Endothelial cell of umbilical vein (primary cell): ENCODE results near the gene LRRC61. TPM values are rescaled to one million over a fixed set of nuclear protein-coding genes. Genes with fewer than 3 reads are reported as not detected.
A peak's percentile ranks its signal among the peaks of the same experiment; 100 is the strongest.

Source experiments
- BruUV-seq: library from RNA; stranded (reverse); fragments of 400-500 nt; replicated peaks from 2 replicates; lab custom pipeline; 2021; lab: Mats Ljungman, UMichigan
- CTCF ChIA-PET: fragments of 300-600, 350-600 bp; sonication (Branson Sonifier 250); formaldehyde crosslinking; loops from one replicate; lab custom pipeline; 2021; ENCODE audit warnings: antibody characterized with exemption, inconsistent platforms; lab: Charles Lee
- POLR2A ChIA-PET: fragments of 300-600, 350-600 bp; sonication (Branson Sonifier 250); formaldehyde crosslinking; loops from one replicate; lab custom pipeline; 2021; ENCODE audit warnings: antibody characterized with exemption, inconsistent platforms; lab: Charles Lee
- DNase-seq: peaks from one replicate; pipeline ENCODE4 v3.0.0-alpha.2; 2011; ENCODE audit warnings: low read depth, low spot score
- FAIRE-seq: peaks from 2 replicates; lab custom pipeline; 2011; peaks lifted over from hg19 to GRCh38; lab: Jason Lieb, UNC
- H2AFZ ChIP-seq: 2 replicates; pipeline ENCODE4 v1.6.0; 2012; ENCODE audit warnings: low read depth, low read length, control low read depth, inconsistent platforms
- H3K27ac ChIP-seq: 2 replicates; pipeline ENCODE4 v1.5.1; 2011; ENCODE audit warnings: low read depth, mild to moderate bottlenecking, control low read depth, low read length, moderate library complexity; ENCODE audit not compliant: insufficient read depth
- H3K27me3 ChIP-seq, 2 experiments: 2 replicates each; pipeline versions ENCODE4 v1.6.0 to v1.6.1; 2011; ENCODE audit warnings: low read length in 2 of 2, mixed read lengths in 1 of 2; ENCODE audit not compliant: control insufficient read depth in 2 of 2, insufficient read depth in 2 of 2
- H3K36me3 ChIP-seq, 2 experiments: 2 replicates in 1 of 2; 3 replicates in 1 of 2; pipeline ENCODE4 v1.5.1; 2011; ENCODE audit warnings: low read length in 2 of 2, mild to moderate bottlenecking in 1 of 2, moderate library complexity in 1 of 2; ENCODE audit not compliant: control insufficient read depth in 2 of 2, insufficient read depth in 2 of 2; ENCODE audit errors: extremely low read depth in 1 of 2
- H3K4me1 ChIP-seq: 3 replicates; pipeline ENCODE4 v1.5.1; 2011; ENCODE audit warnings: mild to moderate bottlenecking, low read length; ENCODE audit not compliant: control insufficient read depth, insufficient read depth; ENCODE audit errors: extremely low read depth
- H3K4me2 ChIP-seq: 2 replicates; pipeline ENCODE4 v1.6.1; 2011; ENCODE audit warnings: low read length, control low read depth, mixed read lengths; ENCODE audit not compliant: insufficient read depth
- H3K4me3 ChIP-seq, 3 experiments: fragments of 200-600 bp in 1 of 3; sonication (generic), shearing (Covaris generic) in 1 of 3; replicated peaks in 1 of 3; 2 replicates each; pipeline ENCODE4 v1.5.1; 2011 to 2016; ENCODE audit warnings: control low read depth in 3 of 3, low read length in 3 of 3, mild to moderate bottlenecking in 2 of 3, inconsistent platforms in 1 of 3, low read depth in 1 of 3, moderate library complexity in 1 of 3; ENCODE audit not compliant: insufficient read depth in 1 of 3
- H3K79me2 ChIP-seq: 2 replicates; pipeline ENCODE4 v1.6.0; 2012; ENCODE audit warnings: low read length, inconsistent platforms; ENCODE audit not compliant: control insufficient read depth, insufficient read depth
- H3K9ac ChIP-seq: replicated peaks from 2 replicates; pipeline ENCODE3; 2011; ENCODE audit warnings: low read length, control low read depth; ENCODE audit not compliant: insufficient read depth; ENCODE audit errors: extremely low read depth
- H3K9me1 ChIP-seq: replicated peaks from 3 replicates; pipeline ENCODE4 v1.6.0; 2011; ENCODE audit warnings: mild to moderate bottlenecking, low read length; ENCODE audit not compliant: control insufficient read depth, insufficient read depth; ENCODE audit errors: extremely low read depth
- H3K9me3 ChIP-seq: replicated peaks from 2 replicates; pipeline ENCODE4 v1.5.1; 2012; ENCODE audit warnings: low read length, inconsistent platforms; ENCODE audit not compliant: control insufficient read depth, insufficient read depth
- H4K20me1 ChIP-seq: replicated peaks from 2 replicates; pipeline ENCODE3; 2011; ENCODE audit warnings: mild to moderate bottlenecking, low read length; ENCODE audit not compliant: control insufficient read depth, insufficient read depth; ENCODE audit errors: extremely low read depth
- EZH2 ChIP-seq: IDR thresholded peaks from 2 replicates; pipeline ENCODE4 v1.6.1; 2012; ENCODE audit warnings: borderline replicate concordance, low read depth, mild to moderate bottlenecking, moderate library complexity, low read length, inconsistent platforms; ENCODE audit not compliant: severe bottlenecking
- FOS ChIP-seq: IDR thresholded peaks from 2 replicates; pipeline ENCODE4 v1.6.1; 2011; ENCODE audit warnings: mild to moderate bottlenecking, low read length, moderate library complexity, borderline replicate concordance; ENCODE audit not compliant: insufficient read depth
- GATA2 ChIP-seq: IDR thresholded peaks from 2 replicates; pipeline ENCODE4 v1.7.0; 2011; ENCODE audit warnings: low read depth, mild to moderate bottlenecking, moderate library complexity, mixed read lengths, low read length; ENCODE audit not compliant: insufficient read length, insufficient read depth
- JUN ChIP-seq: IDR thresholded peaks from 2 replicates; pipeline ENCODE4 v1.6.1; 2011; ENCODE audit warnings: borderline replicate concordance, low read depth; ENCODE audit not compliant: insufficient read length, insufficient read depth
- MYC ChIP-seq: IDR thresholded peaks from one replicate; pipeline ENCODE4 v1.6.1; 2011; ENCODE audit warnings: mild to moderate bottlenecking, low read depth, low read length
- POLR2A ChIP-seq: IDR thresholded peaks from 2 replicates; pipeline ENCODE4 v1.6.1; 2012; ENCODE audit warnings: low read depth, mild to moderate bottlenecking, control low read depth, low read length
- POLR2AphosphoS5 ChIP-seq: IDR thresholded peaks from 2 replicates; pipeline ENCODE4 v1.6.1; 2012; ENCODE audit warnings: low read depth, mild to moderate bottlenecking, control low read depth, low read length, moderate library complexity; ENCODE audit not compliant: insufficient read depth
- dilution Hi-C: fragments of 300-500 bp; cut with MboI; formaldehyde crosslinking; loops from one replicate; pipeline ENCODE4 v1.15.0; 2019; ENCODE audit warnings: low sequenced_read_pairs; ENCODE audit not compliant: extremely low pct_ligation_motif_present
- intact Hi-C: fragments of 100-400 bp; cut with micrococcal nuclease; formaldehyde crosslinking; loops from one replicate; pipeline ENCODE4 v1.10.0; 2022
- polyA plus RNA-seq, 4 experiments: library from polyadenylated mRNA; depleted of rRNA in 3 of 4; stranded (reverse) in 3 of 4; unstranded in 1 of 4; fragments of >200 nt; gene quantifications; 2 replicates each; pipeline versions ENCODE4 v1.2.1 to v1.2.3, GENCODE V29; 2011 to 2012; ENCODE audit warnings: missing spikeins in 1 of 4
- total RNA-seq: library from RNA; stranded (reverse); gene quantifications from 2 replicates; pipeline ENCODE4 v1.2.3, GENCODE V29; 2021
- TF ChIP-seq, protein P1 (sequence below), 2 donors: IDR thresholded peaks; 1 replicate in 1 of 2; 2 replicates in 1 of 2; pipeline ENCODE4 v1.5.1; 2011; ENCODE audit warnings: low read length in 2 of 2, mild to moderate bottlenecking in 2 of 2, moderate library complexity in 2 of 2, control low read depth in 1 of 2, inconsistent platforms in 1 of 2, low read depth in 1 of 2; ENCODE audit not compliant: insufficient read depth in 1 of 2; ENCODE audit errors: extremely low read depth in 1 of 2
- TF ChIP-seq, protein P2 (sequence below): IDR thresholded peaks from 2 replicates; pipeline ENCODE4 v1.6.1; 2011; ENCODE audit not compliant: insufficient read depth, insufficient read length

Gene LRRC61
- total and polyA plus RNA-seq, 2 donors (not counting 3 experiments of a cell fraction or from before 2014, with no cell fraction given): 0.72 TPM; not detected in 1

DNA sequence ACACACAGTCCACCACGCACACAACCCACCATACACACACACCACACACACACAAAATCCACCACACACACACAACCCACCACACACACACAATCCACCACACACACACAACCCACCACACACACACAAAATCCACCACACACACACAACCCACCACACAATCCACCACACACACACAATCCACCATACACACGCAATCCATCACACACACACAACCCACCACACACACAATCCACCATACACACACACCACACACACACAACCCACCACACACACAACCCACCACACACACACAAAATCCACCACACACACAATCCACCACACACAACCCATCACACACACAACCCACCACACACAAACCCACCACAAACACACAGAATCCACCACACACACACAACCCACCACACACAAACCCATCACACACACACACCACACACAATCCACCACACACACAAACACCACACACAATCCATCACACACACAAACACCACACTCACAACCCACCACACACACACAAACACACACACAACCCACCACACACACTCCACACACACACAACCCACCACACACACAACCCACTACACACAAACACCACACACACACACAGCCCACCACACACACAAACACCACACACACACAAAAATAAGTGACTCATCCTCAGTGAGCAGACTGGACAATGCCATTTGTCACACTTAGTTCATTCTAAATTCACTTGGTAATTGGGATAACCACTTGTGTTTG, 36.6 kb downstream of the LRRC61 start:
- CTCF ChIA-PET: interaction anchor here (1.0 to 1.2 kb wide), 2 partner anchors 18 to 89 kb away, joined by 4 read pairs; no protein-coding TSS in a partner anchor
- peaks cover 9% of the 10 kb centered on the region for H3K4me1 ChIP-seq
- DNase-seq (no peak), FAIRE-seq (peak; percentile 18)
- H3K9ac ChIP-seq: no peak overlapping the region
- no peaks in the 10 kb centered on the region for H3K36me3 ChIP-seq
- no peaks in the 10 kb centered on the region for H4K20me1 ChIP-seq
- H3K27me3 ChIP-seq: no peaks in the 10 kb centered on the region
- no peak overlapping the region for H3K4me3 ChIP-seq
- intact Hi-C loops: loop anchor here (5.0 kb wide), 1 partner anchor 72 kb away; no protein-coding TSS in a partner anchor
- no peaks in the 10 kb centered on the region for H3K9me3 ChIP-seq
- no peak overlapping the region for H3K27ac ChIP-seq
- TF ChIP-seq MYC (no peak), POLR2A (no peak), FOS (no peak), JUN (no peak), EZH2 (no peak), POLR2AphosphoS5 (no peak)
- no TSS peak for BruUV-seq
- dilution Hi-C loops: no loop called here
- POLR2A ChIA-PET: no interaction called here
- H3K9me1 ChIP-seq: no peaks in the 10 kb centered on the region
- no peak overlapping the region for H2AFZ ChIP-seq
- H3K79me2 ChIP-seq: no peaks in the 10 kb centered on the region
- no peak overlapping the region for H3K4me2 ChIP-seq

DNA sequence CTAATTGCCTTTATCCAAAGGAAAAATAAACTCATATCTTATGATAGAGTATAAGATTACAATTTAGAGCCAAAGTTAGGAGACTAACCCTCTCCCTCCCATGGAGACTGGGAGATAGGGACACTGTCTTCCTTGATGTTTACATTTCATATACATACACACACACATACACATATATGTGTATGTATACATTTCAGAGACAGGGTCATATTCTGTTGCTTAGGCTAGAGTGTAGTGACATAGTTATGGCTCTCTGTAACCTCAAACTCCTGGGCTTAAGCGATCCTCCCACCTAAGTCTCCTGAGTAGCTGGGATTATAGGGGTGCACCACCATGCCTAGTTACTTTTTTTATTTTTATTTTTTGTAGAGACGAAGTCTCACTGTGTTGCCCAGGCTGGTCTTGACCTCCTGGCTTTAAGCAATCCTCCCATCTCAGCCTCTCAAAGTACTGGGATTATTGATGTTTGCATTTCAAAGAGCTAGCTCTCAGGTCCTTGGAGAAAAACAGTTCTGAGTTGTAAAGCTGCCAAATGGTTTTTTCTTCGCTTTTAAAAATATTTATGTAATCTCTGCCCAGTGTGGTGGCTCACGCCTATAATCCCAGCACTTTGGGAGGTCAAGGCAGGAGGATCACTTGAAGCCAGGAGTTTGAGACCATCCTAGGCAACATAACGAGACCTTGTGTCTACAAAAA, 37.4 kb downstream of the LRRC61 start:
- no peak for FAIRE-seq
- H3K9me1 ChIP-seq: no peaks in the 10 kb centered on the region
- H3K9me3 ChIP-seq: no peaks in the 10 kb centered on the region
- no peak overlapping the region for H2AFZ ChIP-seq
- no TSS peak for BruUV-seq
- H3K27me3 ChIP-seq: no peaks in the 10 kb centered on the region
- H3K4me2 ChIP-seq: no peak overlapping the region
- dilution Hi-C loops: no loop called here
- ChIA-PET POLR2A (no interaction called here), CTCF (interaction anchor here (1.0 to 1.2 kb wide), 2 partner anchors 17 to 88 kb away, joined by 4 read pairs; no protein-coding TSS in a partner anchor)
- no peak overlapping the region for H3K27ac ChIP-seq
- H3K9ac ChIP-seq: no peak overlapping the region
- intact Hi-C loops: no loop called here
- TF ChIP-seq EZH2 (no peak), FOS (no peak), POLR2AphosphoS5 (no peak), JUN (no peak), GATA2 (no peak), MYC (no peak), POLR2A (no peak)
- TF ChIP-seq, protein P1, sequence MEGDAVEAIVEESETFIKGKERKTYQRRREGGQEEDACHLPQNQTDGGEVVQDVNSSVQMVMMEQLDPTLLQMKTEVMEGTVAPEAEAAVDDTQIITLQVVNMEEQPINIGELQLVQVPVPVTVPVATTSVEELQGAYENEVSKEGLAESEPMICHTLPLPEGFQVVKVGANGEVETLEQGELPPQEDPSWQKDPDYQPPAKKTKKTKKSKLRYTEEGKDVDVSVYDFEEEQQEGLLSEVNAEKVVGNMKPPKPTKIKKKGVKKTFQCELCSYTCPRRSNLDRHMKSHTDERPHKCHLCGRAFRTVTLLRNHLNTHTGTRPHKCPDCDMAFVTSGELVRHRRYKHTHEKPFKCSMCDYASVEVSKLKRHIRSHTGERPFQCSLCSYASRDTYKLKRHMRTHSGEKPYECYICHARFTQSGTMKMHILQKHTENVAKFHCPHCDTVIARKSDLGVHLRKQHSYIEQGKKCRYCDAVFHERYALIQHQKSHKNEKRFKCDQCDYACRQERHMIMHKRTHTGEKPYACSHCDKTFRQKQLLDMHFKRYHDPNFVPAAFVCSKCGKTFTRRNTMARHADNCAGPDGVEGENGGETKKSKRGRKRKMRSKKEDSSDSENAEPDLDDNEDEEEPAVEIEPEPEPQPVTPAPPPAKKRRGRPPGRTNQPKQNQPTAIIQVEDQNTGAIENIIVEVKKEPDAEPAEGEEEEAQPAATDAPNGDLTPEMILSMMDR (IDR thresholded peaks at IDR 0.05; ENCODE audit: extremely low read depth in 1 of 2, insufficient read depth in 1 of 2, low read depth in 1 of 2, low read length in 2 of 2): no peak
- TF ChIP-seq, protein P2, sequence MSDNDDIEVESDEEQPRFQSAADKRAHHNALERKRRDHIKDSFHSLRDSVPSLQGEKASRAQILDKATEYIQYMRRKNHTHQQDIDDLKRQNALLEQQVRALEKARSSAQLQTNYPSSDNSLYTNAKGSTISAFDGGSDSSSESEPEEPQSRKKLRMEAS: no peak
- DNase-seq: no peak
- no peaks in the 10 kb centered on the region for H3K36me3 ChIP-seq
- H3K79me2 ChIP-seq: no peaks in the 10 kb centered on the region
- H3K4me1 ChIP-seq: peaks cover 9% of the 10 kb centered on the region
- no peak overlapping the region for H3K4me3 ChIP-seq
- no peaks in the 10 kb centered on the region for H4K20me1 ChIP-seq
